Measurements from ENCODE around the gene TMEM132E. TPM values are rescaled to one million over a fixed set of nuclear protein-coding genes. Genes with fewer than 3 reads are reported as not detected.

Gene TMEM132E
- total RNA-seq, 1 donor: not detected

DNA sequence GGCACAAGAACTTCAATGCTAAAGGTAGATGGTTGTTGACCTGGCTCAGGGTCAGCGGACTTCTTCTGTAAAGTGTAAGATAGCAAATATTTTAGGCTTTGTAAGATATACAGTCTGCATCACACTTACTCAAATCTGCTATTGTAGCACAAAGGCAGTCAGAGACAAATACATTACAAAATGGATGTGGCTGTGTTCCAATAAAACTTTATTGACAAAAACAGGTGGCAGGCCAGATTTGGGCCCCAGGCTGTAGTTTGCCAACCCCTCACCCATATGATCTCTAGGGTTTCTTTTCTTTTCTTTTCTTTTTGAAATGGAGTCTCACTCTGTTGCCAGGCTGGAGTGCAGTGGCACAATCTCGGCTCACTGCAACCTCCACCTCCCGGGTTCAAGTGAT lies 39.5 kb upstream of the TMEM132E start:
- TF ChIP-seq, protein P1, sequence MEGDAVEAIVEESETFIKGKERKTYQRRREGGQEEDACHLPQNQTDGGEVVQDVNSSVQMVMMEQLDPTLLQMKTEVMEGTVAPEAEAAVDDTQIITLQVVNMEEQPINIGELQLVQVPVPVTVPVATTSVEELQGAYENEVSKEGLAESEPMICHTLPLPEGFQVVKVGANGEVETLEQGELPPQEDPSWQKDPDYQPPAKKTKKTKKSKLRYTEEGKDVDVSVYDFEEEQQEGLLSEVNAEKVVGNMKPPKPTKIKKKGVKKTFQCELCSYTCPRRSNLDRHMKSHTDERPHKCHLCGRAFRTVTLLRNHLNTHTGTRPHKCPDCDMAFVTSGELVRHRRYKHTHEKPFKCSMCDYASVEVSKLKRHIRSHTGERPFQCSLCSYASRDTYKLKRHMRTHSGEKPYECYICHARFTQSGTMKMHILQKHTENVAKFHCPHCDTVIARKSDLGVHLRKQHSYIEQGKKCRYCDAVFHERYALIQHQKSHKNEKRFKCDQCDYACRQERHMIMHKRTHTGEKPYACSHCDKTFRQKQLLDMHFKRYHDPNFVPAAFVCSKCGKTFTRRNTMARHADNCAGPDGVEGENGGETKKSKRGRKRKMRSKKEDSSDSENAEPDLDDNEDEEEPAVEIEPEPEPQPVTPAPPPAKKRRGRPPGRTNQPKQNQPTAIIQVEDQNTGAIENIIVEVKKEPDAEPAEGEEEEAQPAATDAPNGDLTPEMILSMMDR (IDR thresholded peaks at IDR 0.05; ENCODE audit: insufficient read depth, low read depth, low read length): no peak
- no peak for DNase-seq (ENCODE audit: low read depth)
- H3K4me3 ChIP-seq (ENCODE audit: low read depth, low read length): no peak overlapping the region

DNA sequence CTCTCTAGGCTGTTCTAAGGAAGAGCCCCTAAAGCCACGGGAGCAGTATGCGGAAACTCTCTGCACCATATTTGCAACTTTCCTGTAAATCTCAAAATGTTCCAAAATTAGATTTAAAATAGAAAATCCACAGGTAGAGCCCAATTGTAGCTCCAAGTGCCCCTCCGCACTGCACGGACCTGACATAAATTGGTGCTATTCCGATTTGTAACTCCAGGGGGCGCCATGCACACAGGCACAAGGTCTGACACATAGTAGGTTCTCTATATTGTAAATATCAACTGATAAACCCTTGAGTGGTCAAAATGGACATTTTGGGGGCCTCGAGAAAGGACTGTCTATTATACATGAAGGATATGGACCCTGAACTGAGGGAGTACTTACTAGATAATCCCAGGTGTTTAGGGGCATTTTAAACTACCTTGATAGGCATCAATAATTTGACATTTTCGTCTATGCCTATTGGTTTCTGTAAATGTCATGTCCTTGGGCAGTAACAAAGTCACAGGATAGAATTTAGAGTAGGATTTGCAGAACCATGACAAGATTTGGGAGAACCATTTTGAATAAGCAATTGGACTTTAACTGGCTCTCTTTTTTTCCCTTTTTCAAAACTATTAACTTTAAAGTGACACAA lies 36.6 kb upstream of the TMEM132E start:
- DNase-seq (ENCODE audit: low read depth): peak; percentile 12
- no peak overlapping the region for H3K4me3 ChIP-seq (ENCODE audit: low read depth, low read length)
- TF ChIP-seq, protein P1 (IDR thresholded peaks at IDR 0.05; ENCODE audit: insufficient read depth, low read depth, low read length): peak; percentile 78

GRCh38 chr17:34547453-34548063 lies 31.8 kb upstream of the TMEM132E start:
- TF ChIP-seq, protein P1 (IDR thresholded peaks at IDR 0.05; ENCODE audit: insufficient read depth, low read depth, low read length): no peak

DNA sequence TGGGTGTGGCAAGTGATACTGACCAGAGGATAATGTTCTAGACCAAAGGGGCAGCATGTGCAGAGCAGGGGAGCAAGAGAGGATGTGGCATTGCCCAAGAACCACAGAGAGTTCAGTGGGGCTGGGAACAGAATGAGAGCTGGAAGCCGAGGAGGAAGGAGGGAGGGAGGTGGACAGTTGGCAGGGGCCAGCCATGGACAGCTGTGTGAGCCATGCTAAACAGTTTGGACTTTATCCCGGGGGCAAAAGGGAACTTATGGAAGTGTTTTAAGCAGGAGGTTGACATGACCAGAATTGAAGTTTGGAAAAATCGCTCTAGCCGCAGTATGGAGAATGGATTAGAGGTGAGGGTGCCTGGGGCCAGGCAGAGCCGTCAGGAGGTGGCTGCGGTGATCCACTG lies 29.4 kb upstream of the TMEM132E start:
- TF ChIP-seq, protein P1 (IDR thresholded peaks at IDR 0.05; ENCODE audit: insufficient read depth, low read depth, low read length): no peak
- H3K4me3 ChIP-seq (ENCODE audit: low read depth, low read length): no peak overlapping the region
- no peak for DNase-seq (ENCODE audit: low read depth)

More at GRCh38 chr17:34547453-34548063, 31.8 kb upstream of the TMEM132E start:
- no peak overlapping the region for H3K4me3 ChIP-seq (ENCODE audit: low read depth, low read length)
- no peak for DNase-seq (ENCODE audit: low read depth)

GRCh38 chr17:34553907-34554306 lies 25.5 kb upstream of the TMEM132E start:
- TF ChIP-seq, protein P1 (IDR thresholded peaks at IDR 0.05; ENCODE audit: insufficient read depth, low read depth, low read length): no peak
- no peak overlapping the region for H3K4me3 ChIP-seq (ENCODE audit: low read depth, low read length)
- DNase-seq (ENCODE audit: low read depth): no peak

DNA sequence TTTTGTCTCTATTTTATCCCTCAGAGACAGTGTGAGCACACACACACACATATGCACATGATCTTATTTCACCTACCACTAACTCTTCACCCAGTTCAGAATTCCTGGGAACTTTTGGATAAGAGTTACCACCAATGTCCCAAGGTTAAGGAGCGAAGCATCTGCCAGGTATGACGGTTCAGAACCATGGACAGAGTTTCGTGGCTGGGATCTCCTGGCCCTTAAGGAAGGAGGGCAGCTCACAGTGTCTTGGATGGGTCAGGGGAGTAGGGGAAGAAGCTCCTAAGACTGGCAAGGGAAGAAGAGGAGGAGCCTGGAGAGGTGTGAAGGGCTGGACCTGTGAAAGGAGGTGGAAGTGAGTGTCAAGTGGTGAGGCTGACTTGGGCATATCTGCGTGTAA lies 23.0 kb upstream of the TMEM132E start:
- TF ChIP-seq, protein P1 (IDR thresholded peaks at IDR 0.05; ENCODE audit: insufficient read depth, low read depth, low read length): no peak
- no peak overlapping the region for H3K4me3 ChIP-seq (ENCODE audit: low read depth, low read length)
- DNase-seq (ENCODE audit: low read depth): peak; percentile 11

All from fibroblast of villous mesenchyme (primary cell).